IPS DF 19.7 (cell line): ENCODE data around the gene ANKRD13B.

Experiments used
- DNase-seq: peaks from one replicate; pipeline ENCODE4 v3.0.0-alpha.2; 2013; ENCODE audit warnings: low read depth, low spot score

The ANKRD13B gene

DNA sequence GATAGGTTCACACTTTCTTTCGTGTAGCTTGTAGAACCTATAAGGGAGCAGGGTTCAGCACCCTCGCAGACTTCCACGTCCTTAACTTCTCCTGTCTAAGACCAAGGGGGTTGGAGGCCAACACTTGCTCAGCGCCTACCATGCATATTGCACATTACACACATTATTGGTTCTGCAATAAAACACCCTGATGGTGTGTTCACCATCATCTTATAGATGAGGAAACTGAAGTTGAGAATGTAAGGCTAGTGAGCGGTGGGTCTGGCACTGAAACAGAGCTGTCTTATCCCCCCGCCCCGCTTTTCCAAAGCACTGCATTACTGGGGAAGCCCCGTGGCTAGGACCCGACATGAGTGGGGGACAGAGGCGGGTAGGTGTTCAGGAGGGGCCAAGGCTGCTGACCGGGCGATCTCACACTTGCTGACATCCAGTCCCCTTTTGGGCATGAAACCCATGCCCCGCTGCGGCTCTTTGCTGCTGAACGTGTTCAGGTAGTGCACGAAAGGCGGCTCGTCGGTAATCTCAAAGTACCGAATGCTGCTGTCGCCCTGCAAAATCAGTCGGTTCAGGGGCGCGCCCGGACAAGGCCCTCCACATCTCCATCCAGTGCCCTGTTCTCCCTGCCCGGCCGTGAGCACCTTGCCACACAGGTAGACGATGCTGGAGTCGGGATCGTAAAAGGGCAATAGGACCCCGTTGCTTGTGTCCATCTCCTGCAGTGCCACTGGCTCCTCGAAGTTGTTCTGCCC is 23.5 kb downstream of the ANKRD13B start:
- no peak for DNase-seq

DNA sequence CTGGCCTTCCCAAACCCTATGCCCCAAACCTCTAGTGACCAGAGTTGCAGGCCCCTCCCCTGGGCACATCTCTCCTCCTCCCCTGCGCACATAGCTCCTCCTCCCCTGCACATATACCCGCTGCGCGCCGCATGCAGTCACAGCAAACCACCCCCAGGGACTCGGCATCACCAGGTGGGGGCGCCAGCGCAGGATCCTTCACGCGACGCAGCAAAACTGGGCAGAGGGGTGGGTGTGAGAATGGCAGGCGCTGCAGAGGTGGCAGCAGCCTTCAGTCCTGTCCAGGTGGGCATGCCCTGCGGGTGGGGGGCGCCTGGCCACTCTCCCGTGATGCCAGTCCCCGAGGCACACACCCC is 24.2 kb downstream of the ANKRD13B start:
- DNase-seq, result no peak

DNA sequence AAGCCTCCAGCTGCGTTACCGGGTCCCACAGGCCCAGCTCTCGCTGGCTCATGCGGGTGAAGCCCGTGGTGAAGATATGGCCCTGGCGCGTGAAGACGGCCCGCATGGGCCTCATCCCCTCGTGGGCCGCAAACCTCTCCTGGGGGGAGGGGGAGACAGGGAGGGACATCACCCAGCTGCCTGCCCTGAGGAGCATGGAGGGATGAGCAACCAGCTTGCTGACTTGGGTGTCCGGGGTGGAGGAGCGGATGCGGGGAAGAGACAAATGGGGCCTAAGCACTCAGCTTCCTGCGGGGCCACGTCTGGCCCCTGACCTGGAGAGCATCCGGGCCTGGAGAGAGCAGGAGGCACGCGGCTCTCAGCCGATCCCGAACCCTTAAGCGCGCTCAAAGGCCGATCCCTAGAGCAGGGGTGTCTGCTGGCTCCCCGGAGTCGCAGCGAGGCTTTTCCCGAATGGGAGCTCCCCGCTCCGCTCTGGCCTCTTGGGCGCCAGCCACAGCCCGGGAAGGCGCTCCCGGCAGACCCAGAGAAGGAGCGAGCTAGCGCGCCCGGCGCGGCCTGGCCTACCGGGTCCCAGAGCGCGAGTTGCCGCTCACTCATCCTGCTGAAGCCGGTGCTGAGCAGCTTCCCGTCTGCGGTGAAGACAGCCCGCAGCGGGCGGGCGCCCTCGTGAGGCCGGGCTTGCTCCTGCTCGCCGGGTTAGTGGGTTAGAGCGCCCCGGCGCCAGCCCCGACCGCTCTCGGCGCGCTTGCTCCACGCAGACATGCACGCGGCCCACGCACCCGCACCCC is 24.7 kb downstream of the ANKRD13B start:
- DNase-seq, result no peak

DNA sequence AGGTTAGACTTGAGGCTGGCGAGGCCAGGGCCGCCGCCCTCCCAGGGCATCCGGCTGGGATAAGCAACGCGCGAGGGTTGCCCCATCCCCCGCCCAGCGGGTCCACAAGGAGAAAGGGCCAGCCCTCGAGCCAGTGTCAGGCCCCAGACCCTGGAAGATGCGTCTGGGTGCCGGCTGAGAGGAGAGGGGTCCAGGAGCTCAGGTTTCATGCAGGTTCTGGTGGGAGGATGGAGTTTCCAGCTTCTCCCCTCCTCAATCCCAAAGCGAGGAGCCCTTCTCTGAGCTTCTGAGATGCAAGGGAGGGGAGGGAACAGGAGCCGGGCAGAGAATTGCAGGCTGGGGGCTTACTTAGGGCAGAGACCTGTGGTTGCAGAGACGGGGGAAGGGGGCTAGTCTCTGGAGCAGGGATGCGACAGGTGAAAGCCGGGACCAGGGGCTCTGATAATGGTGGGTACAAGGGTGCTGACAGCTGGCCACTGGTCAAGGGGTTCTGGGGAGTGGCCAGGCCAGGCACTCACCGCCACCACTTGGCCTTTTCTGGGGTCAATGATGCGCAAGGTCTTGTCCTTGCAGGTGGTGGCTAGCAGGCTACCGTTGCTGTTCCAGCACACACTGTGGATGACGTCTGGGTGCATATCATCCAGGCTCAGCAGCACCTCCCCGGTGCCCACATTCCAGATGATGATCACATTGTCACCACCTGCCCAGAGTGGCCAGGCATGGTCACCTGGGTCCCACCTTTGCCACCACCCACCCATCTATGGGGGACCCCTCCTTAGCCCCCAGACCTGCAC is 25.5 kb downstream of the ANKRD13B start:
- no peak for DNase-seq

DNA sequence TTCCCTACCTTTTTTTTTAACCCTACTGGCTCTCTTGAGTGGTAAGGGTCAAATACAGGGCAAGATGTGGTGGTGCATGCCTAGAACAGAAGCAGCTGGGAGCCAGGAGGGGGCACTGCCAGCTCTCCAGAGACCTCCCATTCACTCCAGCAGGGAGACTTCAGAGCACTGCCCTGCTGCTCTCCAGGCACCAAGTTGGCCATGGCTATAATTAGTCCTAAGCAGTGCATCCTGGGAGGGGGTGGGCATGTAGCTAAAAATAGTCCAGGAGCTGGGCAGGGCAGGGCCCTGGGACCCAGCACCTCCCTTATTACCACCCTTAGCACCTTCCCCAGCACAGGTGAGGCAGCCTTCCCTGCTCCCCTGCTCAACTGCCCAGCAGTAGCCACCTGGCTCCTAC is 26.3 kb downstream of the ANKRD13B start:
- DNase-seq, result no peak

DNA sequence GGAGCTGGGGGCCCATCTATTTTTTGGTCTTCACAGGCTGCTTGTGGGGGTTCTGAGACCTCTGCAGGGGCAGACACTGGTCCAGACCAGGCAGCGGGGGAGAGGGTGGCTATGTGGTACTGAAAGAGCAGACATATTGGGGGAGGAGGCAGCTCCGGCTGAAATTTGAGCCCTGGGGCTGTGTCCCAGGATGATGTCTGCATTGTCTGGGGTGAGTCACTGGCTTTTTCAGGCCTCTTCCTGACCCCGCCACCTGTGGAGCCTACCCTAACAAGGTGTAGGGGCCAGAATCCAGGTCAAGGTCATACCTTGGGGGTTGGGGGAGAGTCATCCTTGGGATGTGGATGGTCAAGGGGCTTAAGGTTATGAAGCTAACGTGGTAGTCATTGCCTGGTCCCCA is 27.3 kb downstream of the ANKRD13B start:
- DNase-seq, result no peak

DNA sequence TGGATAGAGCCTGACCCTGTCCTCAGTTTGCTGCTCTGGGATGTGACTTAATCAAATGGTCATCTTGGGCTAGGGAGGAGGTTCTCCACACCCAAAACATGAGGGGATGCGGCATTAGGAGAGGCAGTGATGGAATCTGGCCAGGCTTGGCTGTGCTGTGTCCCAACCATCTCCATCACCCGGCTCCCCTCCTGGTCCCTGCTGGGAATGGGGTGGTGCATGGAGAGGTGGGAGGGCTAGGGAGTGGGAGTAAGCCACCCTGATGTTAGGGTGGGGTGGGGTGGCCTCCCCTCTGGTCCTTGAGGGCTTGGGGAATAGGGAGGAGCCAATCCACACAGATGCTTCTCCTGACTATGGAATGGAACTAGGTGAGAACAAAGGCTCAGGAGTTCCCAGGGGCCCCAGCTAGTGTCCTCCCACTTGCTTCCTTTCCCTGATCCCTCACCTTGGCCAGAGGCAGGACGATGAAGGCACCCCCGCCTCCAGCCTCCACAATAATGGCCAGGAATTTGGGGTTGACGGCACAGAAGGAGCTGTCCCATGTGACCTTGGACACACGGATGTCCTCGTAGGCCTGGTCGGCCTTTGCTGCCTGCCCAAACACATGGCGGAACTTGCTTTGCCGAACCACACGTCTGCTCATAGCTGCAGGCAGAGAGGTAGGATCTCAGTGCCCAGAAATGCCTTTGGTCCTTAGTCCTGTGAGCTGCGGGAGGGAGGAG is 28.0 kb downstream of the ANKRD13B start:
- no peak for DNase-seq

DNA sequence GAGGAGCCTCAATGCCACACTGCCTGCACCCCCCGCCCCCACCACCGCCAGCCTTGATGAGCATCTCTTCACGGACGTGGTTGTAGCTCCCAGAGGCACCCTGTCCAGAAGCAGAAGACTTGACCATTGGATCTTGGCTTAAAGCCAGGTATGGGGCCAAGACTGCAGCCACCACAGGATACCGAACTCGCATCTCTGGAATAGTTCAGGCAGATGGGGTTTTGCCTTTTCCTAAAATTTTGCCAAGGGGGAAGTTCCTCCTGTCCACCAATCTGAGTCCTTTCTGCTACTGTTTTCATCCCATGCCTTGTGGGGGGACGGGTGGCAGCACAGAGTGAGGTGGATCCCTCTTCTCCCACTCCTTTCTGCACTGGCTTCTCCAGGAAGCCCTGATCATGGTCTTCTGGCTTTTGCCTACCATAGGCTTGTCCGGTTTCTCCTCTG is 28.8 kb downstream of the ANKRD13B start:
- DNase-seq, result no peak

DNA sequence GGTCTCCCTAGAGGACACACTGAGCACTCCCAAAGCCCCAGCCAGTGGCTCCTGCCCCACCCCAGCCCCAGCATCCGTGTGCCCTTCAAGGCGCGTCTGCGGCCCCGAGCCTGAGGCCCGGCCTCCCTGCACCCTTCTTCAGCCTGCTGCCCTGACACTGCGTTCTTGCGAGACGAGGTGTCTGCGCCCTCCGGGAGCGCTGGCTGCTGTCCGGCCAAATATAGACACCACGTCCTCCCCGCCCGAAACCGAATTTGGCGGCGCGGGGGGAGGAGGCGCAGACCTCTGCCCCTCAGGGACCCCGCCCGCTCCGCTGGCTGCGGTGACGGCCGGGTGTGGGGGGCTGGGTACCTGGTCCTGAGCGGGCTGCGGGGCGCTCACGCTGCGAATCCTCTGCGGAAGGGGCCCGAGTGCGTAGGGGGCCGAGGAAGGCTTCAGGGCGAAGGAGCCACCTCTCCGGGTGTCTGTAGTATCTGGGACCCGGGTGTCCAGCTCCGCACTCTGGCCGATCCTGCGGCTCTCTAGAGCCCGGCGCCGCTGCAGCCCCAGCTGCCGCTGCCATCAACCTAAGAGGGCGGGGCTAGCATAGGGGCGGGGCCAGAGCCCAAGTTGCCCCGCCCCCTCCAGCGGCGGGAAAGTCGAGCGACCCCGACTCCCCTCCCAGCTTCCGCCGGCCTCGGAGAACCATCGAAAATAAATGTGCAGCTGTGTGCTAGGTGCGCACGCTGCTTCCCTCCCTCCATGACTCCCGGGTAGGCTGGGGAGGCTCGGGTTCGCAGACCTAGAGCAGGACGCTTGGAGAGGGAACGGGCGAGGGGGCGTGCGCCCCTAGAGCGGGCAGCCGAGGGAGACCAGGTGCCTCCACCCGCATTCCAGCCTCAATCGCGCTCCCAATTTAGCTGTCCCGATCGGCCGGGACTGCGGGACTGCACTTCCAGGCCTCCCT is 29.7 kb downstream of the ANKRD13B start, which contains the start of gene CORO6:
Gene CORO6 (minus strand): TSS at position 576 of the 946 bp plus-strand sequence. CDS start 1,491 bp downstream, outside the sequence.
- DNase-seq, result no peak

DNA sequence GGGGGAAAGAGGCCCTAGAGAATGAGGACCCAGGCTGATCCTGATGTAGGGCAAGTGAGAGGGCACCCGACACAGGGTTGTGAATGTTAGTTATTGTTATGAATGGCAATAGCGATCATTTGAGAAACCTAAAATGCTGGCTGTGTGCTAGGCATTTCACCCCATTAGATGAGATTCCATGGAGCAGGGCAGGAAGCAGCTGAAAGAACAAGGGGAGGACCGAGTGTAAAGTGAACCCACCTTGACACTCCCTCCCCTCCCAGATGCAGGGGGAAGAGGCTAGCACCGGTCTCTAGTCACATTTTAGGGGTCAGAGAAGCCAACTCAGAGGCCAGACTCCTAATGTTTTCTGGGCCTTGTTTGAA is 30.3 kb downstream of the ANKRD13B start:
- DNase-seq, result no peak

DNA sequence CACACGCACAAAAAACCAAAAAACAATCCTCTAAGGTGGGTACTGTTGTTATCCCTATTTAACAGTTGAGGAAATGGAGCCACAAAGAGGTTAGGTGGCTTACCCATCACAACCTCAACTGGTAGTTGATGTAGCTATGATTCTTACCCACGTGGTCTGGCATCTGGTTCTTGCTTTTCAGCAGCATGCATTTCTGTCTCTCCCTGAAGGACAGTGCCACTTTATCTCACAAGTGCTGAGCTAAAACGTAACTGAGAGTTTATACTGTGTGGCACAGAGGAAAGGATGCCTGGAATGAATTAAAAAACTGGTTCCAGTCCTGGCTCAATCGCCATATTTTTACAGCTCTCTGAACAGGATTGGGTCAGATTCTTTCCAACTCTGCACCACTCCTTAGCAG is 31.7 kb downstream of the ANKRD13B start:
- DNase-seq, result no peak

DNA sequence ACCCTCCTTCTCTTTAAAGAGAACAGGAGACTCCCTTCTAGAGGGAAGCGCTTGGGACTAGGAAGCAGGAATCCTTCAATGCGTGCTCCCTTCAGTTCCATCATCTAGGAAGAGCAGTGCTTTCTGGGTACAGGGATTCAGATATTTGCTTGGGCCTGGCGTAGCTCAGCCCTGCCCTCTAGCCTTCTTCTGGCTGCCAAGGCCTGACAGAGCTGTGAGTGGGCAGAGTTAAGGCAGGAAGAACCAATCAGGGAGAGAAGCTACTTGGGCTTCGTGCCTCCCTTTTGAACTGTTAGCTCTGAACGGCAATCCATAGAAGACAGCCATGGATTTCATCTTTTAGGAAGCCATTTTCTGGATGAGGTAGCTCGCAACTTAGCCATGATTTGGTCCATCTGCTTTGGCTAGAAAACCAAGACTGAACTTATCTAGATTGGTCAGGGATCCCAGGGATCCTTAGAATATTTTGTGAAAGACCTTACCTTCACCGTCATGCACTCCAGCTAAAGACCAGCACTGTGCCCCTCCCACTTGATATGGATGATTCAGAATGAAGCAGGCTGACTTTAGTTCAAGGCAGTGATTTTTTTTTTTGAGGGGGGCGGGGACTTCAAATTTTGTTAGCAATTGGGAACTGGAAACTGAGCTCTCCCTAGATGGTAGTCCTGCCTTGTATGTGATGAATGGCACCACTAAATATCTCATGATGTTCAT is 32.3 kb downstream of the ANKRD13B start:
- no peak for DNase-seq

DNA sequence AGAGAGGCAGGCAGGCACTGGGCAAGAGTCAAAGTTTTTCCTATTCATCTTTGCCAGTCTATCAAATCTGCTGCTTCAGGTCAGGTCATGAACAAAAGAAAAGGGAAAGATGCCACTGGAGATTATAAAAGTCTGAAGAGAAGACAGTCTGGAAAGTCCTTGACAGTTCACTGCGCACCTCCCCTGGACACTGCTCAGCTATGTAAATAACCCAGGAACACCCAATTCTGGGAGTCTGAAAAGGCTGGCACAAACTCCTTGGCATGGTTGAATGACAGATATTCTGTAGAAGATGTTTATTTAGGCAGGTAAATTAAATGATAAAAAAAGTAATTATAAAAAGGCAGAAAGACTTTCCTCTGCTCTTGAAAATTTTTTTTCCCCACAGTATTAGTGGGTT is 35.0 kb downstream of the ANKRD13B start:
- DNase-seq, result no peak

DNA sequence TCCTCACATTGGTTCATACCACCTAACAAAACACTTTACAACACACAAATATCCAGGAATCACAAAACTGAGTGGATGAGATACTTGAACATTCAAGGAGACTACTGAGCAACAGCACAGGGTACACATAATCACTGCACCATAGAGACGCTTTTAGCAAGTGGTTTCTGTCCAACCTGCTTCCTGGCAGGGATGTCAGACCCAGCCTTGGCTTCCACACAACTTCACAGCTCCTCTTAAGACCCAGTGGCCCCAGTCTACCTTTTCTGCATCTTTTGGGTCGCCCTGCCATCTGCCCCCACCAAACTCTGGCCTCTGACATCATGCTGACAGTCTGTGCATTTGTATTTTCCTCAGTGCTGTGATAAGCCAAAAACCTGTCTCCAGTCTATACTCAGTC is 35.7 kb downstream of the ANKRD13B start:
- DNase-seq, result no peak

DNA sequence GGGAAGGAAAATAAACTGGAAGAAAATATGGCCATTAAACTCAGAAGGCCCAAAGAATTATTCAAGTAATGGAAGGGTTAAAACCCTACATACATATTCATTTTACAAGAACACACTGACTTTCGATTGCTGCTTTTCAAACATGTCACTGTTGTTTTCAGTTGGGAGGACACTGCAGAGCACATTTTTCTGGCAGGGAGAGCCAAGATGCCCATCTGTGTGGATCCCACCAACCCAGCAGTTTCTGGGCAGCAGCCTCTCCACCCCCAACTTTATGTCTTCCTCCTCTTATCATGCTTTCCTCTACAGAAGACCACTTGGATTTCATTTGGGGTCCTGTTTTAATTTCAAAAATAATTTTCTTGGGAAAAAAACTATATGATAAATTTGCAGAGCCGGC is 36.9 kb downstream of the ANKRD13B start:
- no peak for DNase-seq

DNA sequence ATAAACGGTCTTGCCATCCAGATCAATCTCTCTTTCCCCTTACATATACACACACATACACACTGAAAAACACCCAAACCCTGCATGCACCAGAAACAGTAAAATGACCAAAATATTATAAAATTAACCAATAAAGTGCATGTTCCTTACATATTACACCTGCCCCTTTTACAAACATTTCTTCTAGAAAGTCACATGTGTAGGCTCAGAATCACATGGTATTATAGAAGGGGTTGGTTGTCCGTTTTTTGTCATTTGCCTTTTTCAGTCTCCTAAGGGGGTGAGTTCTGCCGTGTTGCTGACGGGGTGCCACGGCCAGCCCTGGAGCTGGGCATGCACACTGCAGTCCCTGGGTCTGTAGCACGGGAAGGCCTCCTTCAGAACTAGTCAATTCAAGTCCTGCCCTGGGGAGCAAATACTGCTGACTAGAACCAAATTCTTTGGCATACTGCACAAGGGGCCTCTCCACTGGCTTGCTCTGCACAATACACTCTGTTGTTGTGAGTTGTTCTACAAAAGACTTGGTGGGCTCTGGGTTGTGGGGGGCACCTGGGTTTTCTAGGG is 37.8 kb downstream of the ANKRD13B start:
- no peak for DNase-seq

DNA sequence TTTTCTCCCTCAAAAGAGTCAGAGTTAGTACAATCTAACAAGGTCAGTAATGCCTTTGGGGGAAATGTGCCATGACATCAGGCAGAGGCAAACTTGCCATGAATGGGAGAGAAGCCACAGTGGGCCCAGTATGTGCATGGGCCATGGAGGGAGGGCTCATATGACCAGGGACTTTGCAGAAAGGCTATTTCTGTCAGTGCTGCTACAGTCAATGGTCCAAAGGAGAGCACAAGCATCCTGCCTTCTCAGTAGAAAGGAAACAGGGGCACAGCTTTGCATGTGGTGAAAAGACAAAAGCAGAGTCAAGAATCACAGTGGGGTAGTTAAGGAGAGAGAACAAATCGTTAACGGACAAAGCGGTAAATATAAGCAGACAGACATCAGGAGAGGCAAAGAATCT is 41.0 kb downstream of the ANKRD13B start:
- no peak for DNase-seq

DNA sequence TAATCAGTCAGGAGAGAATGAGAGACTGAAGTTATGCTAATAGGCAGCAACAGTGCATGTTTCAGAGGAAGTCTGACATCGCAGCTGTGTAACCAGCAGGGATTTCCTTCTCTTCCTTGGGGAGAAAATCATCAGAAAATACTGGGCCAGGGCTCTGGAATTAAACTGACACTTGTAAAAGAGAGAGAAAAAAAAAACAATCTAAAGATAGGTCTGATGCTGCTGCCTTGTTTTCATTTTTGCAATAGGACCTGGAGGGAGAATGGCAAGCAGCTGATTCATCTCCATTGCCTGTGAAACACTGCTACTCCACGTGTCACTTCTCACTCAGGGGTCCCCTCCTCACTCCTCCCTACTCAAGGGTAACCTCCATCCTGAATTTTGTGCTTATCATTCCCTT is 47.5 kb downstream of the ANKRD13B start:
- DNase-seq, result no peak

DNA sequence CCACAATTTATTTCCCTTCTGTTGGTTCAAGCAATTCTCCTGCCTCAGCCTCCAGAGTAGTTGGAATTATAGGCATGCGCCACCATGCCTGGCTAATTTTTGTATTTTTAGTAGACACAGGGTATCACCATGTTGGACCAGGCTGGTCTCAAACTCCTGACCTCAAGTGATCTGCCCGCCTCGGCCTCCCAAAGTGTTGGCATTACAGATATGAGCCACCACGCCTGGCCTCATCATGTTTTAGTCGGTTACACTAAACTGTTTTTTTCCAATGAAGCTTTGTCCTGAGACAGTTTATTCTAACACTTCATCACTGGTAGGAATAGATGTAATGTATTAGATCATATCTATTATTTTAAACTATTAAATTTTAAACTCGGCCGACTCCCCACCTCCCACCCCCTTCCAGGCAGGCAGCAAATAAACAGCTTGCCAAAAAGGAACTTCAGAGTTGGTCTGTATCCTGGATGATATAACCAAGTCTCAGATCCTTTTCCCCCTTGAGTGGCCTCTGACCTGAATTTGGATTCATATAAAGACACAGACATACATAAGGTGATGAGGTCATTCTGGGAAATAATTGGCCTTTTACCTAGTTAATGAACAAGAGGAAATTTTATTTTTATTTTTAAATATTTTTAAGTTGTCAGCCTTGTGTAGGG is 48.2 kb downstream of the ANKRD13B start:
- DNase-seq, result no peak
